ENCODE measurements around the gene IMPA2.
"Not testable (repeated sequence)": the region's sequence is repeated elsewhere in the genome, so short reads cannot be mapped to it uniquely, and the experiment has no call there.

Gene IMPA2

GRCh38 chr18:11981192-11981542 is at the start of gene IMPA2:
Gene IMPA2 (plus strand): TSS chr18:11981507. CDS start chr18:11981670, 163 bp downstream.
- no peak for FAIRE-seq

GRCh38 chr18:11932393-11932792 is 48.9 kb upstream of the IMPA2 start:
- FAIRE-seq = no peak

- peak; percentile 63 for FAIRE-seq
These were observed 43.3 kb upstream of the IMPA2 start for GRCh38 chr18:11937874-11938478.

- no peak for FAIRE-seq
These were observed 40.4 kb upstream of the IMPA2 start for GRCh38 chr18:11940956-11941355.

GRCh38 chr18:11943551-11943950 is 37.8 kb upstream of the IMPA2 start:
- FAIRE-seq = no peak

- no peak for FAIRE-seq
These were observed 37.1 kb upstream of the IMPA2 start for GRCh38 chr18:11944252-11944651.

- FAIRE-seq = no peak
These were observed 36.5 kb upstream of the IMPA2 start for GRCh38 chr18:11944786-11945185.

- not testable (repeated sequence) for FAIRE-seq
These were observed 35.3 kb upstream of the IMPA2 start for GRCh38 chr18:11945834-11946659.

GRCh38 chr18:11946756-11947155 is 34.6 kb upstream of the IMPA2 start:
- no peak for FAIRE-seq

- peak; percentile 23 for FAIRE-seq
These were observed 33.8 kb upstream of the IMPA2 start for GRCh38 chr18:11947214-11948191.

GRCh38 chr18:11948852-11949523 is 32.3 kb upstream of the IMPA2 start:
- no peak for FAIRE-seq

- FAIRE-seq = no peak
These were observed 30.5 kb upstream of the IMPA2 start for GRCh38 chr18:11950824-11951223.

- no peak for FAIRE-seq
These were observed 29.9 kb upstream of the IMPA2 start for GRCh38 chr18:11951390-11951851.

GRCh38 chr18:11953113-11953512 is 28.2 kb upstream of the IMPA2 start:
- no peak for FAIRE-seq

- FAIRE-seq = no peak
These were observed 25.9 kb upstream of the IMPA2 start for GRCh38 chr18:11955239-11956029.

- no peak for FAIRE-seq
These were observed 24.7 kb upstream of the IMPA2 start for GRCh38 chr18:11956371-11957308.

GRCh38 chr18:11957636-11958035 is 23.7 kb upstream of the IMPA2 start:
- FAIRE-seq = no peak

- FAIRE-seq = not testable (repeated sequence)
These were observed 21.7 kb upstream of the IMPA2 start for GRCh38 chr18:11959651-11960050.

GRCh38 chr18:11960743-11961380 is 20.4 kb upstream of the IMPA2 start:
- FAIRE-seq = no peak

- no peak for FAIRE-seq
These were observed 18.7 kb upstream of the IMPA2 start for GRCh38 chr18:11962597-11962996.

Measured in endometrium (tissue), 2 donors.